GM12891 (cell line): ENCODE data around the gene ADARB1.
"Not testable (repeated sequence)": the region's sequence is repeated elsewhere in the genome, so short reads cannot be mapped to it uniquely, and the experiment has no call there.

Experiments
- PAX5 ChIP-seq: IDR thresholded peaks from 2 replicates; pipeline ENCODE4 v1.6.1; 2011; ENCODE audit warnings: low read length, moderate library complexity, mild to moderate bottlenecking; ENCODE audit not compliant: insufficient read depth, severe bottlenecking
- POLR2A ChIP-seq: IDR thresholded peaks from 2 replicates; pipeline ENCODE4 v1.6.1; 2011; ENCODE audit warnings: low read depth, low read length, control low read depth
- POLR2AphosphoS5 ChIP-seq: IDR thresholded peaks from 2 replicates; pipeline ENCODE4 v1.6.1; 2011; ENCODE audit warnings: low read depth, low read length, control low read depth
- TAF1 ChIP-seq: IDR thresholded peaks from 2 replicates; pipeline ENCODE4 v1.6.1; 2011; ENCODE audit warnings: low read depth, low read length, control low read depth

DNA sequence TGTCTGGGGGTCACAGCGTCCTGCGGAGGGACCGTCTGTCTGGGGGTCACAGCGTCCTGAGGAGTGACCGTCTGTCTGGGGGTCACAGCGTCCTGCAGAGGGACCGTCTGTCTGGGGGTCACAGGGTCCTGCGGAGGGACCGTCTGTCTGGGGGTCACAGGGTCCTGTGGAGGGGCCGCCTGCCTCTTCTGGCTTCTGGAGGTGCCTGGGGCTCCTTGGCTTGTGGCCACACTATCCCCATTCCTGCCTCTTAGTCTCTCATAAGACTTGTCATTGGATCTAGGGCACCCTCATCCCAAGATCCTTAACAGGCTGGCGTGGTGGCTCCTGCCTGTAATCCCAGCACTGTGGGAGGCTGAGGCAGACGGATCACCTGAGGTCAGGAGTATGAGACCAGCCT is 45.7 kb upstream of the ADARB1 start:
- TF ChIP-seq POLR2AphosphoS5, TAF1, POLR2A, PAX5: not testable (repeated sequence)
